ENCODE measurements around the gene WRAP73. TPM values are rescaled to one million over a fixed set of nuclear protein-coding genes. Genes with fewer than 3 reads are reported as not detected.

The WRAP73 gene
- total RNA-seq, 1 experiment from 2014 or later: 51.4 TPM

DNA sequence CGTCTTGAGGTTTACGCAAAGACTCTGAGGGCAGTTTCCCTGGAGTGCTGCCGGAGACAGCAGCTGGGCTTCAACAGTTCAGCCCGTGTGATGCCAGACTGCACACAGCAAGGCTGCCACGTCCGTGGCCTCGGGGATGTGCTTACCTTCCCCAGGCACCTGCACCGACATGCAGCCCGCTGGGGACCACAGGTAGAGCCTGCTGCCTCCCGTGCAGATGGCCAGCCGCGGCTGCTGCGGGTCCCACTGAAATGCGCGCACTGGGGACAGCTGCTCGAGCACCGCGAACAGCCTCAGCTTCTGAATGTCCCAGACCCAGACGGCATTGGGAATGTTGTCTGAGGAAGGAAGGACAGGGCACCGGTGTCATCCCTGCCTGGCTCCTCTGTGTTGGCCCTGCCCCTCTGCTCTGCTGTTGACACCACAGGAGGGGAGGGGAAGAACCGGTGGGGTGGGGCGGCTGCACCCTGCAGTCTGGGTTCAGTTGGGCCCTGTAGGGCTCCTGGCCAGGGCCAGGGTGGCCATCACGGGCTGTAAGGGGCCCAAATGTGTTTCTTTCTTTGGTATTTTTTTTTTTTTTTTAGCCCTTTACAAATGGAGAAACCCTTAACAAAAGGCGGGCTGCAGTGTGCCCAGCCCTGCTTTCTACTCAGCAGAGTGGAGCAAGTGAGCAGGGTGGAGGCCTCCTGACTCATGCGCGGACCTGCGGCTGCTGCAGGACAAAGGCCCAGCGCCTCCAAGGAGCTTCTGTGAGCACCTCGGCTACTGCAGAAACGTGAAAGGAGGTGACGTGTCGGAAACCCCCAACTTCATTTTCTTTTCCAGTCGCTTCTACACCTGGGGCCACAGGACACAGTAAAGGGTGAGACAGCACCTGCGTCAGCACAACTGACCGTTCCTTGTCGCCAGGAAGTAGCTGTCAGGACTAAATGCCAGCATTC is 18.3 kb downstream of the WRAP73 start (continued):
- TF ChIP-seq REST (IDR thresholded peaks at IDR 0.05; ENCODE audit: low read depth): no peak
- TF ChIP-seq, protein P1, sequence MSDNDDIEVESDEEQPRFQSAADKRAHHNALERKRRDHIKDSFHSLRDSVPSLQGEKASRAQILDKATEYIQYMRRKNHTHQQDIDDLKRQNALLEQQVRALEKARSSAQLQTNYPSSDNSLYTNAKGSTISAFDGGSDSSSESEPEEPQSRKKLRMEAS (IDR thresholded peaks at IDR 0.05): no peak
- no peak for TF ChIP-seq ATF3 (IDR thresholded peaks at IDR 0.05)
- TF ChIP-seq SP1 (IDR thresholded peaks at IDR 0.05; ENCODE audit: low read depth): no peak

GRCh38 chr1:3630914-3631313 is 19.0 kb downstream of the WRAP73 start:
- ChIA-PET RAD21 (ENCODE audit: low non-redundant PET in 1 of 2, low total read pairs in 2 of 2, uncharacterized antibody in 2 of 2, unreplicated experiment in 2 of 2) (no interaction called here), POLR2A (no interaction called here), CTCF (no interaction called here)
- Histone ChIP-seq H3K27ac (ENCODE audit: low read depth, low read length) (no peak overlapping the region), H2AFZ (ENCODE audit: low read depth, low read length, poor library complexity, severe bottlenecking) (no peak overlapping the region), H3K36me3 (ENCODE audit: control insufficient read depth in 1 of 2, insufficient read depth in 2 of 2, low read length in 2 of 2) (peaks cover 11 to 14% of the 10 kb centered on the region in 2 experiments; a peak in 3 of 4 replicates), H3K27me3 (ENCODE audit: insufficient read depth, low read length) (no peaks in the 10 kb centered on the region), H3K4me3 (replicated peaks in 1 of 2; ENCODE audit: low read depth in 1 of 2, low read length in 2 of 2) (no peak overlapping the region), H3K79me2 (ENCODE audit: insufficient read depth, low read length) (no peaks in the 10 kb centered on the region), H3K4me2 (ENCODE audit: low read length) (no peak overlapping the region), H4K20me1 (ENCODE audit: insufficient read depth) (no peaks in the 10 kb centered on the region), H3K9ac (ENCODE audit: low read length) (no peak overlapping the region), H3K9me2 (ENCODE audit: insufficient read depth) (no peaks in the 10 kb centered on the region), H3K9me3 (ENCODE audit: control insufficient read depth in 1 of 2, insufficient read depth in 1 of 2, low read depth in 1 of 2, low read length in 2 of 2) (no peaks in the 10 kb centered on the region), H3K4me1 (ENCODE audit: control insufficient read depth in 1 of 2, insufficient read depth in 2 of 2, low read length in 2 of 2) (peaks cover 0 to 6% of the 10 kb centered on the region in 2 experiments; a peak in 2 of 4 replicates)
- no peak for DNase-seq (ENCODE audit: low read depth, low spot score)
- TF ChIP-seq, protein P1 (IDR thresholded peaks at IDR 0.05): no peak
- TF ChIP-seq SIN3A (IDR thresholded peaks at IDR 0.05; ENCODE audit: low read depth): no peak
- TF ChIP-seq, protein P2, sequence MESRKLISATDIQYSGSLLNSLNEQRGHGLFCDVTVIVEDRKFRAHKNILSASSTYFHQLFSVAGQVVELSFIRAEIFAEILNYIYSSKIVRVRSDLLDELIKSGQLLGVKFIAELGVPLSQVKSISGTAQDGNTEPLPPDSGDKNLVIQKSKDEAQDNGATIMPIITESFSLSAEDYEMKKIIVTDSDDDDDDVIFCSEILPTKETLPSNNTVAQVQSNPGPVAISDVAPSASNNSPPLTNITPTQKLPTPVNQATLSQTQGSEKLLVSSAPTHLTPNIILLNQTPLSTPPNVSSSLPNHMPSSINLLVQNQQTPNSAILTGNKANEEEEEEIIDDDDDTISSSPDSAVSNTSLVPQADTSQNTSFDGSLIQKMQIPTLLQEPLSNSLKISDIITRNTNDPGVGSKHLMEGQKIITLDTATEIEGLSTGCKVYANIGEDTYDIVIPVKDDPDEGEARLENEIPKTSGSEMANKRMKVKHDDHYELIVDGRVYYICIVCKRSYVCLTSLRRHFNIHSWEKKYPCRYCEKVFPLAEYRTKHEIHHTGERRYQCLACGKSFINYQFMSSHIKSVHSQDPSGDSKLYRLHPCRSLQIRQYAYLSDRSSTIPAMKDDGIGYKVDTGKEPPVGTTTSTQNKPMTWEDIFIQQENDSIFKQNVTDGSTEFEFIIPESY (IDR thresholded peaks at IDR 0.05; ENCODE audit: extremely low read depth, insufficient replicate concordance, low read length): no peak
- ATAC-seq: no peak
- no TSS peak for BruUV-seq (replicated peaks)
- intact Hi-C loops (cut with micrococcal nuclease): no loop called here
